ENCODE measurements around the gene ZNF81. TPM values are rescaled to one million over a fixed set of nuclear protein-coding genes. Genes with fewer than 3 reads are reported as not detected.
"Not testable (repeated sequence)": the region's sequence is repeated elsewhere in the genome, so short reads cannot be mapped to it uniquely, and the experiment has no call there.

The ZNF81 gene
- total RNA-seq, 1 experiment from 2014 or later, result 5.6 TPM

DNA sequence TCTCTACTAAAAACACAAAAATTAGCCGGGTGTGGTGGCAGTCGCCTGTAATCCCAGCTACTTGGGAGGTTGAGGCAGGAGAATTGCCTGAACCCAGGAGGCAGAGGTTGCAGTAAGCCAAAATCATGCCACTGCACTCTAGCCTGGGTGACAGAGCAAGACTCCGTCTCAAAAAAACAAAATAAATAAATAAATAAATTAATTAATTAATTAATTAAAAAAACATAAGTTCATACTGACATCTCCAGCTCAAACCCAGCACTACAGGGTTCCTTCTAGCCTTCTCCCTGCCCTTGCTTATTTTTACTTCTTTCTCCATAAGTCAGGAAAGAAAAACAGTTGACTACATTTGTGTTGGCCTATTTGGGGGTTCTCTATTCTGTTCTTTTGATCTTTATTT, 95.3 kb downstream of the ZNF81 start:
- not testable (repeated sequence) for DNase-seq (ENCODE audit: low read depth)

GRCh38 chrX:47933946-47934345, 97.2 kb downstream of the ZNF81 start:
- DNase-seq (ENCODE audit: low read depth), result no peak

GRCh38 chrX:47936224-47936939, 99.7 kb downstream of the ZNF81 start:
- DNase-seq (ENCODE audit: low read depth), result no peak

- DNase-seq (ENCODE audit: low read depth), result no peak
Observed at GRCh38 chrX:47936940-47937317, 100.2 kb downstream of the ZNF81 start.

DNA sequence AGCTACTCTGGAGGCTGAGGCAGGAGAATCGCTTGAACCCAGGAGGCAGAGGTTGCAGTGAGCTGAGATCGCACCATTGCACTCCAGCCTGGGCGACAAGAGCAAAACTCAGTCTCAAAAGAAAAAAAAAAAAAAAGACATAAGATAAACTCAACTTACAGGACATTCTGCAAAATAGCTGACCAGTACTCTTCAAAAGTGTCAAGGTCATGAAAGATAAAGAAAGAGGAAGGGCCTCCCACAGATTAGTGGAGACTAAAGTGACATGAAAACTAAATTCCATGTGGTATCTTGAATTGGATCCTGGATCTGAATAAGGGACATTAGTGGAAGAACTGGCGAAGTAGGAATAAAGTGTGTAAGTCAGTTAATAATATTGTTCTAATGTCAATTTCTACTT, 103.7 kb downstream of the ZNF81 start:
- DNase-seq (ENCODE audit: low read depth), result no peak

- peak; percentile 23 for DNase-seq (ENCODE audit: low read depth)
Observed at GRCh38 chrX:47941423-47941822, 104.7 kb downstream of the ZNF81 start.

GRCh38 chrX:47955295-47955694, 118.6 kb downstream of the ZNF81 start:
- not testable (repeated sequence) for DNase-seq (ENCODE audit: low read depth)

DNA sequence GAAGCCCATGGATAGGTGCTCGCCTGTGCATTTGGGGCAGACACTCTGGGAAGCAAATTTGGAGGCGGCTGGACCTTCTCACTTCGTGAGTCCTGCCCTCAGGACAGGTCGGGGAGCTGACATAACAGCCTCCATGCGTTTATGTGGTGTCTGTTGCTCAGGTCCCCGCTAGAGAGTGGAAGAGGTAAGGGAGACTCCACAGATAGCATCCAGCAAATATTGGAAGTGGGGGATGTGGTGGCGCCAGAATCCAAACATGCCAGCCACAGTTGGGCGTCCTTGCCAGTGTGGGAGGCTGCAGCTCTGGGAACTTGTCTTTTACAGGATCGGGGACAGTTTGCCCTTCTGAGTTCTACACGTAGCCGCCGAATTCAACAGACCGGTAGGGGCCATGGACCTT, 119.3 kb downstream of the ZNF81 start:
- DNase-seq (ENCODE audit: low read depth), result no peak

DNA sequence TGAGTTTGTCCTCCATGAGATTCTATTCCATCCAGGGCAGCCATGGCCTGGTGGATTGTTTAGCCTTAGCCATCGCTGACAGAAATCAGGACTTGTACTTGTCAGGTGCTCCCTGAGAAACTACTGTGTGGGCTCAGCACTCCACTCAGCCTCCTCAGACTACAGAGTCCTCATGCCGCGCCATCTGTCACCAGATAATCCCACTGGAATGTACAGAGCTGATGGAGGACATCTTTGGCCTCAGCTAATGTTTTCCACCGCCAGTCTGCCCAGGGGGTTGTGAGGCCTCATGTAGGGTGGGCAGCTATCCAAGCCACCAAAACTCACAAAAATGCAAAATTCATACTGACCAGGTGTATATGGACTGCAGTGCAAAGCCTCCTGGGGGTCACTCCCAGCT, 121.5 kb downstream of the ZNF81 start:
- DNase-seq (ENCODE audit: low read depth), result not testable (repeated sequence)

- no peak for DNase-seq (ENCODE audit: low read depth)
Observed at GRCh38 chrX:47958761-47959342, 122.2 kb downstream of the ZNF81 start.

- DNase-seq (ENCODE audit: low read depth), result no peak
Observed at GRCh38 chrX:47960406-47960805, 123.7 kb downstream of the ZNF81 start.

GRCh38 chrX:47961830-47962229, 125.1 kb downstream of the ZNF81 start:
- not testable (repeated sequence) for DNase-seq (ENCODE audit: low read depth)

DNA sequence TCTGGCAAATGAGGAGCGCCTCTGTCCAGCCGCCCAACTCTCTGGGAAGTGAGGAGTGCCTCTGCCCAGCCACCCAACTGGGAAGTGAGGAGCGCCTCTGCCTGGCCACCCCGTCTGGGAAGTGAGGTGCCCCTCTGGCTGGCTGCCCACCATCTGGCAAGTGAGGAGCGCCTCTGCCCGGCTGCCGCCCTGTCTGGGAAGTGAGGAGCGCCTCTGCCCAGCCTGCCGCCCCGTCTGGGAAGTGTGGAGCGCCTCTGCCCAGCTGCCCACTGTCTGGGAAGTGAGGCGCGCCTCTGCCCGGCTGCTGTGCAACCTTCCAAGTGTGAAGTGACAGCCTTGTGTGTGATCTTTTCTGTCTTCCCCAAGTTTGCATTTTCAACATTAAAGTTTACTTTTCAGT, 128.8 kb downstream of the ZNF81 start:
- not testable (repeated sequence) for DNase-seq (ENCODE audit: low read depth)

Other genes with a start within 250 kb of the ZNF81 start
- gene SYN1, start 217.0 kb upstream of the ZNF81 start, total RNA-seq (2014; rRNA removed; shearing (Covaris generic)), result not detected in 2 replicates
- 0.24 and 0.67 TPM in 2 replicates for gene CFP, start 207.0 kb upstream of the ZNF81 start, total RNA-seq (2014; rRNA removed; shearing (Covaris generic))
- gene ELK1, start 186.3 kb upstream of the ZNF81 start, total RNA-seq (2014; rRNA removed; shearing (Covaris generic)), result 31.7 and 40.7 TPM in 2 replicates
- gene UXT, start 177.7 kb upstream of the ZNF81 start, total RNA-seq (2014; rRNA removed; shearing (Covaris generic)), result 97.9 and 116 TPM in 2 replicates
- 1.9 and 3.1 TPM in 2 replicates for gene ZNF182, start 167.1 kb downstream of the ZNF81 start, total RNA-seq (2014; rRNA removed; shearing (Covaris generic))
- not detected in 2 replicates for gene SPACA5, start 170.1 kb downstream of the ZNF81 start, total RNA-seq (2014; rRNA removed; shearing (Covaris generic))
- gene ZNF630, start 234.7 kb downstream of the ZNF81 start, total RNA-seq (2014; rRNA removed; shearing (Covaris generic)), result not detected in 2 replicates